ENCODE measurements around the gene SLC5A5.
"Not testable (repeated sequence)": the region's sequence is repeated elsewhere in the genome, so short reads cannot be mapped to it uniquely, and the experiment has no call there.

- TF ChIP-seq CTCF (IDR thresholded peaks at IDR 0.05; ENCODE audit: low read depth, low read length, poor library complexity, severe bottlenecking); EZH2phosphoT487 (IDR thresholded peaks at IDR 0.05; ENCODE audit: borderline replicate concordance, low read length): not testable (repeated sequence)
Measured at GRCh38 chr19:17919122-17919521, 47.4 kb downstream of the SLC5A5 start.

Measured in DOHH2 (cell line).